HCT116 (cell line): ENCODE results near the gene LRRC70.

Source experiments
- CBX3 ChIP-seq: IDR thresholded peaks from 2 replicates; pipeline ENCODE4 v1.6.1; 2012; ENCODE audit warnings: low read depth
- CTCF ChIP-seq, 3 experiments: fragments of 200-600 bp in 1 of 3; sonication (generic) in 1 of 3; IDR thresholded peaks in 2 of 3; conservative IDR thresholded peaks in 1 of 3; 2 replicates each; pipeline ENCODE4 v1.5.1; 2012 to 2017; ENCODE audit warnings: low read depth in 2 of 3, low read length in 2 of 3, antibody characterized with exemption in 1 of 3, borderline replicate concordance in 1 of 3, control low read depth in 1 of 3, mild to moderate bottlenecking in 1 of 3, mixed read lengths in 1 of 3, mixed run types in 1 of 3, moderate library complexity in 1 of 3; ENCODE audit not compliant: insufficient read depth in 1 of 3
- EZH2 ChIP-seq: fragments of 200-600 bp; sonication (generic); IDR thresholded peaks from 2 replicates; pipeline ENCODE4 v1.6.1; 2017; ENCODE audit warnings: antibody characterized with exemption, mixed run types
- EZH2phosphoT487 ChIP-seq: fragments of 200-600 bp; IDR thresholded peaks from 2 replicates; pipeline ENCODE4 v1.6.1; 2018; ENCODE audit warnings: antibody characterized with exemption, borderline replicate concordance
- POLR2A ChIP-seq: IDR thresholded peaks from 2 replicates; pipeline ENCODE4 v1.7.0; 2011; ENCODE audit warnings: borderline replicate concordance; ENCODE audit not compliant: insufficient read depth, insufficient read length; ENCODE audit errors: extremely low read depth
- YY1 ChIP-seq: IDR thresholded peaks from 2 replicates; pipeline ENCODE4 v1.6.1; 2011; ENCODE audit warnings: low read length, low read depth, moderate library complexity, mild to moderate bottlenecking; ENCODE audit not compliant: insufficient replicate concordance; ENCODE audit errors: extremely low read depth

GRCh38 chr5:62584391-62584790 is 5.8 kb downstream of the LRRC70 start:
- TF ChIP-seq CTCF (IDR thresholded peaks at IDR 0.05 in 2 of 3, conservative IDR thresholded peaks at IDR 0.05 in 1 of 3; ENCODE audit: borderline replicate concordance in 1 of 3, insufficient read depth in 1 of 3, low read depth in 2 of 3, low read length in 2 of 3) = no peak
- no peak for TF ChIP-seq CBX3
- no peak for TF ChIP-seq YY1
- TF ChIP-seq POLR2A = no peak
- no peak for TF ChIP-seq EZH2
- TF ChIP-seq EZH2phosphoT487 = no peak
